HepG2 (cell line): ENCODE measurements around the gene MPV17L2. TPM values are rescaled to one million over a fixed set of nuclear protein-coding genes. Genes with fewer than 3 reads are reported as not detected.
A peak's percentile ranks its signal among the peaks of the same experiment; 100 is the strongest.

Experiments used
- ATAC-seq: fragments of 200-7000 bp; cut with Tn5 transposase; 3 replicates; pipeline ENCODE4 v1.9.1; 2020; ENCODE audit warnings: mild to moderate bottlenecking, moderate library complexity
- BruUV-seq: library from RNA; stranded (reverse); fragments of 400-500 nt; replicated peaks from 2 replicates; lab custom pipeline; 2021; lab: Mats Ljungman, UMichigan
- CTCF ChIA-PET: fragments of 300-600 bp; formaldehyde crosslinking; extraction: SDS; loops from one replicate; lab custom pipeline; 2021; ENCODE audit warnings: low total read pairs, inconsistent platforms, low intra/inter-chr PET ratio; lab: Yijun Ruan, JAX
- POLR2A ChIA-PET: fragments of 350-600 bp; sonication (Branson Sonifier 250); formaldehyde crosslinking; loops from one replicate; lab custom pipeline; 2020; ENCODE audit warnings: antibody characterized with exemption, inconsistent platforms; lab: Yijun Ruan, JAX
- DNase-seq: peaks from one replicate; pipeline ENCODE4 v3.0.0-alpha.2; 2015; ENCODE audit warnings: low spot score
- FAIRE-seq: peaks from 3 replicates; lab custom pipeline; 2011; peaks lifted over from hg19 to GRCh38; lab: Jason Lieb, UNC
- H2AFZ ChIP-seq: one replicate; pipeline ENCODE4 v1.6.1; 2011; ENCODE audit warnings: low read length, inconsistent platforms
- H3K27ac ChIP-seq: fragments of 300-600 bp; 3 replicates; pipeline ENCODE4 v1.8.0; 2011; ENCODE audit warnings: mixed run types, mild to moderate bottlenecking, mixed read lengths, low read length, inconsistent platforms; ENCODE audit not compliant: insufficient read depth; ENCODE audit errors: extremely low read length
- H3K27me3 ChIP-seq, 2 experiments: fragments of 200-600 bp in 1 of 2; 2 replicates in 1 of 2; 3 replicates in 1 of 2; pipeline versions ENCODE4 v1.6.0 to v1.8.0; 2011; ENCODE audit warnings: low read length in 2 of 2, mild to moderate bottlenecking in 2 of 2, moderate library complexity in 2 of 2, inconsistent platforms in 1 of 2; ENCODE audit not compliant: insufficient read depth in 2 of 2, control insufficient read depth in 1 of 2
- H3K36me3 ChIP-seq, 2 experiments: fragments of 200-600 bp in 1 of 2; replicated peaks in 1 of 2; 2 replicates in 1 of 2; 3 replicates in 1 of 2; pipeline versions ENCODE4 v1.5.1 to v1.8.0; 2011; ENCODE audit warnings: low read length in 2 of 2, inconsistent platforms in 1 of 2; ENCODE audit not compliant: insufficient read depth in 2 of 2, control insufficient read depth in 1 of 2
- H3K4me1 ChIP-seq: 2 replicates; pipeline ENCODE4 v1.5.1; 2012; ENCODE audit warnings: low read length, inconsistent platforms; ENCODE audit not compliant: insufficient read depth
- H3K4me2 ChIP-seq: 2 replicates; pipeline ENCODE4 v1.6.0; 2011; ENCODE audit warnings: low read depth, low read length, inconsistent platforms
- H3K4me3 ChIP-seq, 3 experiments: fragments of 200-600 bp in 1 of 3; sonication (generic), shearing (Covaris generic) in 1 of 3; replicated peaks in 1 of 3; 2 replicates each; pipeline ENCODE4 v1.5.1; 2011 to 2016; ENCODE audit warnings: low read length in 3 of 3, inconsistent platforms in 2 of 3, low read depth in 2 of 3, mild to moderate bottlenecking in 2 of 3, control low read depth in 1 of 3, mixed read lengths in 1 of 3; ENCODE audit not compliant: insufficient read depth in 1 of 3
- H3K79me2 ChIP-seq: one replicate; pipeline ENCODE4 v1.6.1; 2011; ENCODE audit warnings: low read length, inconsistent platforms; ENCODE audit not compliant: insufficient read depth
- H3K9ac ChIP-seq: 2 replicates; pipeline ENCODE4 v1.6.0; 2011; ENCODE audit warnings: mild to moderate bottlenecking, low read depth, low read length, inconsistent platforms; ENCODE audit not compliant: insufficient read depth
- H3K9me3 ChIP-seq: 2 replicates; pipeline ENCODE4 v1.5.1; 2012; ENCODE audit warnings: mild to moderate bottlenecking, low read length
- H4K20me1 ChIP-seq: 2 replicates; pipeline ENCODE4 v1.6.0; 2011; ENCODE audit warnings: inconsistent platforms, mild to moderate bottlenecking, low read length, moderate library complexity; ENCODE audit not compliant: insufficient read depth
- ATF2 ChIP-seq: sonication (generic); formaldehyde crosslinking; IDR thresholded peaks from 2 replicates; pipeline ENCODE4 v1.4.0; 2020; ENCODE audit warnings: missing genetic modification reagents
- ATF7-NPFF ChIP-seq: sonication (generic); formaldehyde crosslinking; IDR thresholded peaks from 2 replicates; pipeline ENCODE4 v1.8.1; 2023; ENCODE audit warnings: mild to moderate bottlenecking, low read depth, missing genetic modification reagents, moderate library complexity
- BRD4 ChIP-seq: sonication (generic); formaldehyde crosslinking; IDR thresholded peaks from 2 replicates; pipeline ENCODE4 v1.4.0; 2020; ENCODE audit warnings: missing genetic modification reagents
- EHMT2 ChIP-seq: fragments of 200-600 bp; sonication (generic); IDR thresholded peaks from 2 replicates; pipeline ENCODE4 v1.7.0; 2017; ENCODE audit warnings: antibody characterized with exemption, low read depth, low read length, borderline replicate concordance
- ELF1 ChIP-seq: sonication (generic); formaldehyde crosslinking; IDR thresholded peaks from 2 replicates; pipeline ENCODE4 v1.4.0; 2020; ENCODE audit warnings: missing genetic modification reagents
- ETV5 ChIP-seq: IDR thresholded peaks from 2 replicates; pipeline ENCODE4 v1.6.1; 2018; ENCODE audit warnings: missing biosample characterization, missing genetic modification reagents, inconsistent platforms, borderline replicate concordance
- HMG20B ChIP-seq: conservative IDR thresholded peaks from 2 replicates; pipeline ENCODE4 v1.6.1; 2016; ENCODE audit warnings: missing genetic modification reagents, missing compliant biosample characterization
- KDM5B ChIP-seq: sonication (generic); formaldehyde crosslinking; IDR thresholded peaks from 2 replicates; pipeline ENCODE4 v1.4.0; 2020; ENCODE audit warnings: missing genetic modification reagents, mild to moderate bottlenecking, borderline replicate concordance
- LBX2 ChIP-seq: sonication (generic); formaldehyde crosslinking; IDR thresholded peaks from 2 replicates; pipeline ENCODE4 v1.5.0; 2020; ENCODE audit warnings: missing genetic modification reagents, mild to moderate bottlenecking, borderline replicate concordance
- NONO ChIP-seq, 2 experiments: fragments of 450-650 bp in 1 of 2; sonication (generic) in 1 of 2; formaldehyde crosslinking in 1 of 2; IDR thresholded peaks in 1 of 2; conservative IDR thresholded peaks in 1 of 2; 2 replicates each; pipeline versions ENCODE4 v1.6.1 to v1.8.0; 2017 to 2022; ENCODE audit warnings: mild to moderate bottlenecking in 1 of 2, missing genetic modification reagents in 1 of 2, moderate library complexity in 1 of 2
- PAWR ChIP-seq: sonication (generic); formaldehyde crosslinking; IDR thresholded peaks from 2 replicates; pipeline ENCODE4 v1.4.0; 2020; ENCODE audit warnings: missing genetic modification reagents, mild to moderate bottlenecking, borderline replicate concordance
- PHB2 ChIP-seq: fragments of 450-650 bp; IDR thresholded peaks from 2 replicates; pipeline ENCODE4 v1.6.1; 2018; ENCODE audit not compliant: partially characterized antibody
- THRA ChIP-seq: sonication (generic); formaldehyde crosslinking; IDR thresholded peaks from 2 replicates; pipeline ENCODE4 v1.4.0; 2020; ENCODE audit warnings: missing genetic modification reagents, borderline replicate concordance
- WIZ ChIP-seq: sonication (generic); formaldehyde crosslinking; IDR thresholded peaks from 2 replicates; pipeline ENCODE4 v1.5.1; 2020; ENCODE audit warnings: mild to moderate bottlenecking, missing genetic modification reagents
- ZNF160 ChIP-seq: sonication (generic); formaldehyde crosslinking; IDR thresholded peaks from 2 replicates; pipeline ENCODE4 v1.8.0; 2022; ENCODE audit warnings: mild to moderate bottlenecking, inconsistent platforms, missing genetic modification reagents
- ZNF30 ChIP-seq: sonication (generic); formaldehyde crosslinking; IDR thresholded peaks from 2 replicates; pipeline ENCODE4 v1.5.0; 2020; ENCODE audit warnings: mild to moderate bottlenecking, missing genetic modification reagents
- ZNF562 ChIP-seq: sonication (generic); formaldehyde crosslinking; IDR thresholded peaks from 2 replicates; pipeline ENCODE4 v1.8.0; 2022; ENCODE audit warnings: missing genetic modification reagents, borderline replicate concordance
- ZNF720 ChIP-seq: sonication (generic); formaldehyde crosslinking; IDR thresholded peaks from 2 replicates; pipeline ENCODE4 v1.4.0; 2020; ENCODE audit warnings: missing genetic modification reagents
- ZNF879 ChIP-seq: sonication (generic); formaldehyde crosslinking; IDR thresholded peaks from 2 replicates; pipeline ENCODE4 v1.8.1; 2023; ENCODE audit warnings: missing genetic modification reagents
- WGBS: methylation state at CpG from one replicate; pipeline ENCODE4 v1.1.6; 2017; ENCODE audit warnings: low lambda C conversion rate; 5-methylcytosine and 5-hydroxymethylcytosine counted together
- in situ Hi-C: cut with HindIII; loops from 2 replicates; pipeline ENCODE4 v1.10.0; 2017; ENCODE audit warnings: low pct_unique_long_range_greater_than_20kb; ENCODE audit not compliant: extremely low pct_ligation_motif_present
- intact Hi-C: fragments of 100-400 bp; cut with micrococcal nuclease; formaldehyde crosslinking; loops from one replicate; pipeline ENCODE4 v1.10.0; 2022; ENCODE audit not compliant: unreplicated experiment
- polyA plus RNA-seq, 8 experiments: library from polyadenylated mRNA; depleted of rRNA in 3 of 8; stranded (reverse) in 7 of 8; unstranded in 1 of 8; fragments of >200 nt; fragmentation: Illumina TruSeq in 4 of 8; extraction: Trizol in 4 of 8; gene quantifications; 2 replicates each; pipeline versions ENCODE4 v1.2.1 to v1.2.3, GENCODE V29; 2011 to 2016; ENCODE audit warnings: low read depth in 4 of 8, missing spikeins in 1 of 8, mixed read lengths in 1 of 8; ENCODE audit not compliant: insufficient read depth in 1 of 8
- total RNA-seq, 5 experiments: library from RNA; depleted of rRNA; stranded (reverse); fragments of >200 nt; fragmentation: Illumina TruSeq; extraction: Trizol; gene quantifications; 2 replicates each; pipeline ENCODE4 v1.2.3, GENCODE V29; 2016; ENCODE audit warnings: low read depth in 1 of 5

The MPV17L2 gene
- total and polyA plus RNA-seq, 2 of the 13 experiments (the other 11 are each of a cell fraction or from before 2014, with no cell fraction given): 13.6 to 16.7 TPM

- no peak for TF ChIP-seq PHB2
- 0 out of 2 replicates have a peak, but pooled peaks have one; percentile 80 for TF ChIP-seq ZNF30 (CRISPR knock-in tag)
- peak; percentile 71 for TF ChIP-seq ATF7-NPFF
- no peak for TF ChIP-seq NONO (IDR thresholded peaks at IDR 0.05)
- 0 out of 2 replicates have a peak, but pooled peaks have one; percentile 36 for TF ChIP-seq NONO (CRISPR knock-in tag; conservative IDR thresholded peaks at IDR 0.05)
- peak; percentile 10; the same call in 1 of the 2 replicates for TF ChIP-seq ATF2
- TF ChIP-seq ZNF562: no peak
- no peak for TF ChIP-seq ELF1
These were observed 10.4 kb downstream of the MPV17L2 start (continued) for GRCh38 chr19:18203408-18203862.

- peak; percentile 91 for FAIRE-seq
- Histone ChIP-seq H3K4me2 (peak within 1 kb of the TSS; percentile 98), H4K20me1 (no peaks in the 10 kb centered on the region), H2AFZ (no peak within 1 kb of the TSS), H3K4me1 (peaks cover 13% of the 10 kb centered on the region), H3K27ac (peak within 1 kb of the TSS; percentile 60), H3K27me3 (0 out of 5 replicates have a peak, but pooled peaks cover 0 to 3% of the 10 kb centered on the region in 2 experiments), H3K36me3 (peaks cover 3 to 5% of the 10 kb centered on the region in 2 experiments; a peak in 1 of 5 replicates), H3K79me2 (no peaks in the 10 kb centered on the region), H3K9me3 (no peaks in the 10 kb centered on the region), H3K4me3 (peak within 1 kb of the TSS; percentile 73 to 94 (median 83)), H3K9ac (peak within 1 kb of the TSS; percentile 73)
- peak; percentile 99 for DNase-seq
- in situ Hi-C loops: loop anchor here (10.0 kb wide), 1 partner anchor 211 kb away; the partner anchor contains the start of gene SSBP4
- intact Hi-C loops: loop anchor here (1.0 to 5.0 kb wide), 2 partner anchors 20 to 118 kb away; partner anchors contain the start of gene LSM4
- BruUV-seq: no TSS peak
- 0% methylated on average over 3 of the region's 50 CpGs for WGBS
- ATAC-seq: peak; percentile 94
- ChIA-PET POLR2A (interaction anchor here (0.6 to 4.0 kb wide), 8 partner anchors 12 to 182 kb away, joined by 3 to 27 read pairs (median 6); partner anchors contain the start of genes GDF15, JUND and MPV17L2), CTCF (no interaction called here)
- TF ChIP-seq ZNF720 (CRISPR knock-in tag) (no peak), ZNF879 (CRISPR knock-in tag) (no peak), HMG20B (CRISPR knock-in tag) (no peak), KDM5B (CRISPR knock-in tag) (peak; percentile 81), EHMT2 (no peak), ETV5 (peak; percentile 4; the same call in 1 of the 2 replicates), LBX2 (CRISPR knock-in tag) (no peak), WIZ (CRISPR knock-in tag) (no peak), PAWR (CRISPR knock-in tag) (no peak), THRA (CRISPR knock-in tag) (no peak), ZNF160 (CRISPR knock-in tag) (no peak; the same call in 1 of the 2 replicates), BRD4 (CRISPR knock-in tag) (no peak)
These were observed 10.9 kb downstream of the MPV17L2 start, which contains the start of gene RAB3A for GRCh38 chr19:18203863-18204393. Gene RAB3A (minus strand): TSS chr19:18204042. CDS start chr19:18202740, 1,302 bp downstream.
